ENCODE measurements around the gene ANXA6. TPM values are rescaled to one million over a fixed set of nuclear protein-coding genes. Genes with fewer than 3 reads are reported as not detected.

The ANXA6 gene
- total RNA-seq, 2 donors from 2014 or later: 204 to 235 TPM

- WGBS, 2 experiments (ENCODE audit: insufficient coverage in 1 of 2, insufficient read length in 1 of 2): 92 to 96% methylated on average over 2 of the region's 2 CpGs
- Histone ChIP-seq H3K9me3 (ENCODE audit: control insufficient read depth, low read length) (no peaks in the 10 kb centered on the region), H3K27me3 (ENCODE audit: control insufficient read depth, insufficient read depth, low read length, poor library complexity, severe bottlenecking) (no peaks in the 10 kb centered on the region), H3K27ac (ENCODE audit: low read depth, low read length) (no peak overlapping the region), H3K36me3 (ENCODE audit: control insufficient read depth, insufficient read depth, low read length) (peaks cover 99% of the 10 kb centered on the region), H3K4me3 (ENCODE audit: low read length) (no peak overlapping the region), H3K4me1 (ENCODE audit: control insufficient read depth, insufficient read depth, low read length) (peaks cover 3% of the 10 kb centered on the region), H3K9ac (ENCODE audit: extremely low read depth, low read length, poor library complexity, severe bottlenecking) (no peak overlapping the region)
- Mint-ChIP-seq H3K36me3 (ENCODE audit: low read depth) (peaks cover 78% of the 10 kb centered on the region), H3K9me3 (no peaks in the 10 kb centered on the region), H3K4me3 (no peak overlapping the region), H3K27me3 (ENCODE audit: insufficient read depth) (no peaks in the 10 kb centered on the region), H3K4me1 (peaks cover 18% of the 10 kb centered on the region), H3K27ac (no peak overlapping the region)
- TF ChIP-seq, protein P1, sequence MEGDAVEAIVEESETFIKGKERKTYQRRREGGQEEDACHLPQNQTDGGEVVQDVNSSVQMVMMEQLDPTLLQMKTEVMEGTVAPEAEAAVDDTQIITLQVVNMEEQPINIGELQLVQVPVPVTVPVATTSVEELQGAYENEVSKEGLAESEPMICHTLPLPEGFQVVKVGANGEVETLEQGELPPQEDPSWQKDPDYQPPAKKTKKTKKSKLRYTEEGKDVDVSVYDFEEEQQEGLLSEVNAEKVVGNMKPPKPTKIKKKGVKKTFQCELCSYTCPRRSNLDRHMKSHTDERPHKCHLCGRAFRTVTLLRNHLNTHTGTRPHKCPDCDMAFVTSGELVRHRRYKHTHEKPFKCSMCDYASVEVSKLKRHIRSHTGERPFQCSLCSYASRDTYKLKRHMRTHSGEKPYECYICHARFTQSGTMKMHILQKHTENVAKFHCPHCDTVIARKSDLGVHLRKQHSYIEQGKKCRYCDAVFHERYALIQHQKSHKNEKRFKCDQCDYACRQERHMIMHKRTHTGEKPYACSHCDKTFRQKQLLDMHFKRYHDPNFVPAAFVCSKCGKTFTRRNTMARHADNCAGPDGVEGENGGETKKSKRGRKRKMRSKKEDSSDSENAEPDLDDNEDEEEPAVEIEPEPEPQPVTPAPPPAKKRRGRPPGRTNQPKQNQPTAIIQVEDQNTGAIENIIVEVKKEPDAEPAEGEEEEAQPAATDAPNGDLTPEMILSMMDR (conservative IDR thresholded peaks at IDR 0.05): no peak
- no peak for DNase-seq
These were observed 52.0 kb downstream of the ANXA6 start for GRCh38 chr5:151105561-151105960.

GRCh38 chr5:151104795-151105194 is 52.8 kb downstream of the ANXA6 start:
- H3K9me3 Mint-ChIP-seq: no peaks in the 10 kb centered on the region
- Histone ChIP-seq H3K27me3 (ENCODE audit: control insufficient read depth, insufficient read depth, low read length, poor library complexity, severe bottlenecking) (no peaks in the 10 kb centered on the region), H3K27ac (ENCODE audit: low read depth, low read length) (no peak overlapping the region), H3K9ac (ENCODE audit: extremely low read depth, low read length, poor library complexity, severe bottlenecking) (no peak overlapping the region), H3K4me1 (ENCODE audit: control insufficient read depth, insufficient read depth, low read length) (peaks cover 3% of the 10 kb centered on the region), H3K4me3 (ENCODE audit: low read length) (no peak overlapping the region), H3K9me3 (ENCODE audit: control insufficient read depth, low read length) (no peaks in the 10 kb centered on the region), H3K36me3 (ENCODE audit: control insufficient read depth, insufficient read depth, low read length) (peaks cover 98% of the 10 kb centered on the region)
- TF ChIP-seq, protein P1 (conservative IDR thresholded peaks at IDR 0.05): no peak
- 97 to 100% methylated on average over 2 to 5 of the region's 5 CpGs for WGBS, 2 experiments (ENCODE audit: insufficient coverage in 1 of 2, insufficient read length in 1 of 2)
- H3K27ac Mint-ChIP-seq: no peak overlapping the region
- DNase-seq: no peak
- H3K4me1 Mint-ChIP-seq: peaks cover 18% of the 10 kb centered on the region
- no peak overlapping the region for H3K4me3 Mint-ChIP-seq
- no peaks in the 10 kb centered on the region for H3K27me3 Mint-ChIP-seq (ENCODE audit: insufficient read depth)
- peaks cover 78% of the 10 kb centered on the region for H3K36me3 Mint-ChIP-seq (ENCODE audit: low read depth)

GRCh38 chr5:151101746-151102145 is 55.8 kb downstream of the ANXA6 start:
- peak overlapping the region; percentile 77 for H3K27ac Mint-ChIP-seq
- peaks cover 49% of the 10 kb centered on the region for H3K36me3 Mint-ChIP-seq (ENCODE audit: low read depth)
- no peak overlapping the region for H3K9ac ChIP-seq (ENCODE audit: extremely low read depth, low read length, poor library complexity, severe bottlenecking)
- H3K27me3 Mint-ChIP-seq (ENCODE audit: insufficient read depth): no peaks in the 10 kb centered on the region
- H3K4me1 ChIP-seq (ENCODE audit: control insufficient read depth, insufficient read depth, low read length): peaks cover 3% of the 10 kb centered on the region
- H3K27ac ChIP-seq (ENCODE audit: low read depth, low read length): no peak overlapping the region
- H3K4me3 Mint-ChIP-seq: no peak overlapping the region
- peaks cover 78% of the 10 kb centered on the region for H3K36me3 ChIP-seq (ENCODE audit: control insufficient read depth, insufficient read depth, low read length)
- DNase-seq: no peak
- TF ChIP-seq, protein P1 (conservative IDR thresholded peaks at IDR 0.05): no peak
- H3K4me1 Mint-ChIP-seq: peaks cover 10% of the 10 kb centered on the region
- H3K4me3 ChIP-seq (ENCODE audit: low read length): no peak overlapping the region
- WGBS, 2 experiments (ENCODE audit: insufficient coverage in 1 of 2, insufficient read length in 1 of 2): 98 to 100% methylated on average over 1 to 4 of the region's 4 CpGs
- H3K27me3 ChIP-seq (ENCODE audit: control insufficient read depth, insufficient read depth, low read length, poor library complexity, severe bottlenecking): no peaks in the 10 kb centered on the region
- no peaks in the 10 kb centered on the region for H3K9me3 Mint-ChIP-seq
- no peaks in the 10 kb centered on the region for H3K9me3 ChIP-seq (ENCODE audit: control insufficient read depth, low read length)

Measured in endodermal cell (in vitro differentiated cells).